SK-N-SH treated with all-trans-retinoic acid at 6 μM for 48 hours (cell line): ENCODE results near the gene EXOC3L2.
A peak's percentile ranks its signal among the peaks of the same experiment; 100 is the strongest.

ENCODE experiments used
- ATAC-seq: fragments of 200-7000 bp; cut with Tn5 transposase; 3 replicates; pipeline ENCODE4 v1.9.1; 2020; ENCODE audit warnings: mild to moderate bottlenecking, moderate library complexity
- BACH2 ChIP-seq: fragments of 250-450 bp; sonication (Bioruptor Pico); IDR thresholded peaks from 2 replicates; pipeline ENCODE4 v1.9.0; 2021; ENCODE audit warnings: mild to moderate bottlenecking, borderline replicate concordance
- CREB5 ChIP-seq: fragments of 250-450 bp; sonication (Bioruptor Pico); IDR thresholded peaks from 2 replicates; pipeline ENCODE4 v1.5.1; 2020; ENCODE audit warnings: low read depth, mild to moderate bottlenecking, moderate library complexity
- CSDC2 ChIP-seq: fragments of 250-450 bp; sonication (Bioruptor Pico); IDR thresholded peaks from 2 replicates; pipeline ENCODE4 v1.5.0; 2020; ENCODE audit warnings: mild to moderate bottlenecking, moderate library complexity
- CSRNP3 ChIP-seq: fragments of 250-450 bp; sonication (Bioruptor Pico); IDR thresholded peaks from 2 replicates; pipeline ENCODE4 v1.5.1; 2021; ENCODE audit warnings: mild to moderate bottlenecking, moderate library complexity
- ESRRG ChIP-seq: fragments of 250-450 bp; sonication (Bioruptor Pico); IDR thresholded peaks from 2 replicates; pipeline ENCODE4 v1.6.1; 2021; ENCODE audit warnings: mild to moderate bottlenecking
- OSR1 ChIP-seq: fragments of 250-450 bp; sonication (Bioruptor Pico); IDR thresholded peaks from 2 replicates; pipeline ENCODE4 v1.8.0; 2022; ENCODE audit warnings: moderate library complexity, mild to moderate bottlenecking, inconsistent platforms
- RARB ChIP-seq: fragments of 250-450 bp; sonication (Bioruptor Pico); IDR thresholded peaks from 2 replicates; pipeline ENCODE4 v1.8.0; 2021; ENCODE audit warnings: mild to moderate bottlenecking, moderate library complexity
- SNAI2 ChIP-seq: fragments of 250-450 bp; sonication (Bioruptor Pico); IDR thresholded peaks from 2 replicates; pipeline ENCODE4 v1.5.0; 2020; ENCODE audit warnings: mild to moderate bottlenecking, moderate library complexity
- TCF4 ChIP-seq: fragments of 250-450 bp; sonication (Bioruptor Pico); IDR thresholded peaks from 2 replicates; pipeline ENCODE4 v1.8.0; 2021; ENCODE audit warnings: mild to moderate bottlenecking, moderate library complexity, borderline replicate concordance
- TOX ChIP-seq: fragments of 250-450 bp; sonication (Bioruptor Pico); IDR thresholded peaks from 2 replicates; pipeline ENCODE4 v1.8.0; 2021; ENCODE audit warnings: mild to moderate bottlenecking, moderate library complexity, borderline replicate concordance
- TSHZ2 ChIP-seq: fragments of 250-450 bp; sonication (Bioruptor Pico); IDR thresholded peaks from 2 replicates; pipeline ENCODE4 v1.5.0; 2020; ENCODE audit warnings: mild to moderate bottlenecking, moderate library complexity
- ZFP30 ChIP-seq: fragments of 450-650 bp; formaldehyde crosslinking; IDR thresholded peaks from 2 replicates; pipeline ENCODE4 v1.5.0; 2022; ENCODE audit warnings: mild to moderate bottlenecking, moderate library complexity
- ZNF70 ChIP-seq: fragments of 450-650 bp; formaldehyde crosslinking; IDR thresholded peaks from 2 replicates; pipeline ENCODE4 v1.5.0; 2020; ENCODE audit warnings: mild to moderate bottlenecking, moderate library complexity
- ZNF8 ChIP-seq: fragments of 450-650 bp; formaldehyde crosslinking; IDR thresholded peaks from 2 replicates; pipeline ENCODE4 v1.5.0; 2020; ENCODE audit warnings: mild to moderate bottlenecking, moderate library complexity
- TF ChIP-seq, protein P1 (sequence below): fragments of 250-450 bp; sonication (Bioruptor Pico); IDR thresholded peaks from 2 replicates; pipeline ENCODE4 v1.8.0; 2021; ENCODE audit warnings: low read depth, mild to moderate bottlenecking, moderate library complexity, borderline replicate concordance
- TF ChIP-seq, protein P2 (sequence below): fragments of 250-450 bp; sonication (Bioruptor Pico); IDR thresholded peaks from 2 replicates; pipeline ENCODE4 v1.8.0; 2020; ENCODE audit warnings: mild to moderate bottlenecking, moderate library complexity, borderline replicate concordance

Gene EXOC3L2

GRCh38 chr19:45291834-45292233, 46.6 kb upstream of the EXOC3L2 start:
- no peak for ATAC-seq
- TF ChIP-seq, protein P1, sequence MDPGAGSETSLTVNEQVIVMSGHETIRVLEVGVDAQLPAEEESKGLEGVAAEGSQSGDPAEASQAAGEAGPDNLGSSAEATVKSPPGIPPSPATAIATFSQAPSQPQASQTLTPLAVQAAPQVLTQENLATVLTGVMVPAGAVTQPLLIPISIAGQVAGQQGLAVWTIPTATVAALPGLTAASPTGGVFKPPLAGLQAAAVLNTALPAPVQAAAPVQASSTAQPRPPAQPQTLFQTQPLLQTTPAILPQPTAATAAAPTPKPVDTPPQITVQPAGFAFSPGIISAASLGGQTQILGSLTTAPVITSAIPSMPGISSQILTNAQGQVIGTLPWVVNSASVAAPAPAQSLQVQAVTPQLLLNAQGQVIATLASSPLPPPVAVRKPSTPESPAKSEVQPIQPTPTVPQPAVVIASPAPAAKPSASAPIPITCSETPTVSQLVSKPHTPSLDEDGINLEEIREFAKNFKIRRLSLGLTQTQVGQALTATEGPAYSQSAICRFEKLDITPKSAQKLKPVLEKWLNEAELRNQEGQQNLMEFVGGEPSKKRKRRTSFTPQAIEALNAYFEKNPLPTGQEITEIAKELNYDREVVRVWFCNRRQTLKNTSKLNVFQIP (CRISPR knock-in tag) = no peak
- TF ChIP-seq ZNF8 (CRISPR knock-in tag) (no peak), BACH2 (CRISPR knock-in tag) (no peak), RARB (CRISPR knock-in tag) (no peak), ESRRG (CRISPR knock-in tag) (no peak)

- TF ChIP-seq CREB5 (no peak), BACH2 (CRISPR knock-in tag) (no peak), CSDC2 (no peak), ZNF70 (no peak), ZFP30 (CRISPR knock-in tag) (no peak), RARB (CRISPR knock-in tag) (no peak), ESRRG (CRISPR knock-in tag) (no peak), TSHZ2 (CRISPR knock-in tag) (no peak), SNAI2 (no peak), CSRNP3 (CRISPR knock-in tag) (no peak)
- TF ChIP-seq, protein P2, sequence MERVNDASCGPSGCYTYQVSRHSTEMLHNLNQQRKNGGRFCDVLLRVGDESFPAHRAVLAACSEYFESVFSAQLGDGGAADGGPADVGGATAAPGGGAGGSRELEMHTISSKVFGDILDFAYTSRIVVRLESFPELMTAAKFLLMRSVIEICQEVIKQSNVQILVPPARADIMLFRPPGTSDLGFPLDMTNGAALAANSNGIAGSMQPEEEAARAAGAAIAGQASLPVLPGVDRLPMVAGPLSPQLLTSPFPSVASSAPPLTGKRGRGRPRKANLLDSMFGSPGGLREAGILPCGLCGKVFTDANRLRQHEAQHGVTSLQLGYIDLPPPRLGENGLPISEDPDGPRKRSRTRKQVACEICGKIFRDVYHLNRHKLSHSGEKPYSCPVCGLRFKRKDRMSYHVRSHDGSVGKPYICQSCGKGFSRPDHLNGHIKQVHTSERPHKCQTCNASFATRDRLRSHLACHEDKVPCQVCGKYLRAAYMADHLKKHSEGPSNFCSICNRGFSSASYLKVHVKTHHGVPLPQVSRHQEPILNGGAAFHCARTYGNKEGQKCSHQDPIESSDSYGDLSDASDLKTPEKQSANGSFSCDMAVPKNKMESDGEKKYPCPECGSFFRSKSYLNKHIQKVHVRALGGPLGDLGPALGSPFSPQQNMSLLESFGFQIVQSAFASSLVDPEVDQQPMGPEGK (CRISPR knock-in tag) = no peak
- TF ChIP-seq, all 23 proteins: peak for 0
- no peak for ATAC-seq
Measured at GRCh38 chr19:45290381-45290931, 45.2 kb upstream of the EXOC3L2 start.

- ATAC-seq = no peak
- TF ChIP-seq ZNF70 = no peak
- no peak for TF ChIP-seq CREB5
- peak; percentile 77 for TF ChIP-seq ZNF8 (CRISPR knock-in tag)
- no peak for TF ChIP-seq OSR1
Measured at GRCh38 chr19:45283443-45284033, 38.3 kb upstream of the EXOC3L2 start.

DNA sequence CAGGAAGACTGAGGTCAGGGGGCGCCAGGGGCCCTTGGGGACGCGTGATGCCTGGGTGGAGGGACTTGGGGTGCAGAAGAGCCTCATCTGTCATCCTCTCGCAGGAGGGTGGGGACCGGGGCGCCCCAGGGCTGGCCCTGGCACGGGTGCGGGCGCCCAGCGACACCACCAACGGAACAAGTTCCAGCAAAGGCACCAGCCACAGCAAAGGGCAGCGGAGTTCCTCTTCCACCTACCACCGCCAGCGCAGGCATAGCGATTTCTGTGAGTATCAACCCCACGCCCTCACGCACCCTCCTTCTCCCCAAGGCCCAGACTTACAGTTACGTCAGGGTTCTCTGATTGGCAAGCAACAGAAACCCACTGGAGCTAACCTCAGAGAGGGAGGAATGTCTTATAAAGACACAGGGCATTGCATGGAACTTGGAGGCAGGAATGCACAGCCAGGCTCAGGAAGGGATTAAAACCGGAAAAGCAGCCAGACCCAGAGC, 35.3 kb upstream of the EXOC3L2 start:
- no peak for ATAC-seq

More for the DNA sequence above, 35.3 kb upstream of the EXOC3L2 start:
- TF ChIP-seq TOX (CRISPR knock-in tag) (no peak), CREB5 (no peak), SNAI2 (no peak), TCF4 (no peak), RARB (CRISPR knock-in tag) (no peak), BACH2 (CRISPR knock-in tag) (no peak), ZNF70 (no peak), ZNF8 (CRISPR knock-in tag) (no peak)
